NK-92 (cell line): Measurements from ENCODE around the gene ZNF747.

Experiments used
- DNase-seq: peaks from one replicate; lab custom pipeline; 2025; ENCODE audit not compliant: unreplicated experiment; lab: John Stamatoyannopoulos, UW

Gene ZNF747

GRCh38 chr16:30534368-30535105 is at the start of gene ZNF747:
ZNF747 (minus strand) TSS chr16:30534858; CDS start chr16:30534679, 179 bp downstream.
- peak; percentile 49 for DNase-seq

- no peak for DNase-seq
Observed at GRCh38 chr16:30582611-30583340, 48.1 kb upstream of the ZNF747 start.

GRCh38 chr16:30581457-30581856 is 46.8 kb upstream of the ZNF747 start:
- no peak for DNase-seq

- DNase-seq: no peak
Observed at GRCh38 chr16:30574678-30575077, 40.0 kb upstream of the ZNF747 start.

- DNase-seq: peak; percentile 79
Observed at GRCh38 chr16:30571445-30572322, 37.0 kb upstream of the ZNF747 start, which contains the start of gene ZNF688. ZNF688 (minus strand) TSS chr16:30571714; CDS start chr16:30571629, 85 bp downstream.

- no peak for DNase-seq
Observed at GRCh38 chr16:30570636-30571444, 36.2 kb upstream of the ZNF747 start.

- DNase-seq: no peak
Observed at GRCh38 chr16:30569746-30570635, 35.3 kb upstream of the ZNF747 start.

- DNase-seq: no peak
Observed at GRCh38 chr16:30569281-30569680, 34.6 kb upstream of the ZNF747 start.

- DNase-seq: no peak
Observed at GRCh38 chr16:30567991-30568638, 33.5 kb upstream of the ZNF747 start.

- no peak for DNase-seq
Observed at GRCh38 chr16:30567160-30567990, 32.7 kb upstream of the ZNF747 start.

GRCh38 chr16:30566531-30566930 is 31.9 kb upstream of the ZNF747 start:
- DNase-seq: no peak

GRCh38 chr16:30565984-30566383 is 31.3 kb upstream of the ZNF747 start:
- no peak for DNase-seq

GRCh38 chr16:30565526-30565925 is 30.9 kb upstream of the ZNF747 start:
- no peak for DNase-seq

- DNase-seq: no peak
Observed at GRCh38 chr16:30562021-30562420, 27.4 kb upstream of the ZNF747 start.

GRCh38 chr16:30561089-30561816 is 26.6 kb upstream of the ZNF747 start:
- DNase-seq: no peak

GRCh38 chr16:30559690-30560089 is 25.0 kb upstream of the ZNF747 start:
- no peak for DNase-seq

- no peak for DNase-seq
Observed at GRCh38 chr16:30558789-30559377, 24.2 kb upstream of the ZNF747 start.
